ENCODE results near the gene KCNQ1.

Gene KCNQ1

GRCh38 chr11:2587976-2588748, 143.4 kb downstream of the KCNQ1 start:
- Histone ChIP-seq H3K9me3 (ENCODE audit: insufficient read depth, low read length) (no peaks in the 10 kb centered on the region), H3K9me2 (replicated peaks; ENCODE audit: insufficient read depth, low read length) (no peaks in the 10 kb centered on the region), H3K27ac (ENCODE audit: low read depth, low read length) (no peak overlapping the region), H4K20me1 (ENCODE audit: low read depth, low read length) (no peaks in the 10 kb centered on the region), H3K4me3 (ENCODE audit: insufficient read depth, low read length, poor library complexity, severe bottlenecking) (no peak overlapping the region), H3K4me2 (ENCODE audit: low read depth, low read length, poor library complexity, severe bottlenecking) (no peak overlapping the region), H2AFZ (ENCODE audit: low read depth, low read length, severe bottlenecking) (no peak overlapping the region), H3K36me3 (ENCODE audit: low read length) (no peaks in the 10 kb centered on the region), H3F3A (ENCODE audit: insufficient read depth) (no peaks in the 10 kb centered on the region), H3K9ac (ENCODE audit: low read length) (no peak overlapping the region), H3K27me3 (ENCODE audit: low read length) (no peaks in the 10 kb centered on the region), H3K79me2 (ENCODE audit: insufficient read depth, low read length) (no peaks in the 10 kb centered on the region)
- TF ChIP-seq CTCF (IDR thresholded peaks at IDR 0.05; ENCODE audit: insufficient read depth, low read length, poor library complexity, severe bottlenecking) (no peak), EZH2phosphoT487 (conservative IDR thresholded peaks at IDR 0.05; ENCODE audit: low read length) (no peak)

GRCh38 chr11:2588809-2589537, 144.2 kb downstream of the KCNQ1 start:
- no peaks in the 10 kb centered on the region for H3K79me2 ChIP-seq (ENCODE audit: insufficient read depth, low read length)
- no peak overlapping the region for H2AFZ ChIP-seq (ENCODE audit: low read depth, low read length, severe bottlenecking)
- no peak overlapping the region for H3K27ac ChIP-seq (ENCODE audit: low read depth, low read length)
- H3K4me2 ChIP-seq (ENCODE audit: low read depth, low read length, poor library complexity, severe bottlenecking): no peak overlapping the region
- no peaks in the 10 kb centered on the region for H3K9me3 ChIP-seq (ENCODE audit: insufficient read depth, low read length)
- no peaks in the 10 kb centered on the region for H3K36me3 ChIP-seq (ENCODE audit: low read length)
- H3K9me2 ChIP-seq (replicated peaks; ENCODE audit: insufficient read depth, low read length): no peaks in the 10 kb centered on the region
- no peaks in the 10 kb centered on the region for H3K27me3 ChIP-seq (ENCODE audit: low read length)
- H3K9ac ChIP-seq (ENCODE audit: low read length): no peak overlapping the region
- H3F3A ChIP-seq (ENCODE audit: insufficient read depth): no peaks in the 10 kb centered on the region
- no peaks in the 10 kb centered on the region for H4K20me1 ChIP-seq (ENCODE audit: low read depth, low read length)
- no peak for TF ChIP-seq EZH2phosphoT487 (conservative IDR thresholded peaks at IDR 0.05; ENCODE audit: low read length)
- no peak for TF ChIP-seq CTCF (IDR thresholded peaks at IDR 0.05; ENCODE audit: insufficient read depth, low read length, poor library complexity, severe bottlenecking)
- no peak overlapping the region for H3K4me3 ChIP-seq (ENCODE audit: insufficient read depth, low read length, poor library complexity, severe bottlenecking)

- no peaks in the 10 kb centered on the region for H4K20me1 ChIP-seq (ENCODE audit: low read depth, low read length)
- no peaks in the 10 kb centered on the region for H3K9me2 ChIP-seq (replicated peaks; ENCODE audit: insufficient read depth, low read length)
- H3K9ac ChIP-seq (ENCODE audit: low read length): no peak overlapping the region
- no peaks in the 10 kb centered on the region for H3K79me2 ChIP-seq (ENCODE audit: insufficient read depth, low read length)
- no peak for TF ChIP-seq EZH2phosphoT487 (conservative IDR thresholded peaks at IDR 0.05; ENCODE audit: low read length)
- TF ChIP-seq CTCF (IDR thresholded peaks at IDR 0.05; ENCODE audit: insufficient read depth, low read length, poor library complexity, severe bottlenecking): no peak
- no peak overlapping the region for H3K27ac ChIP-seq (ENCODE audit: low read depth, low read length)
- no peaks in the 10 kb centered on the region for H3K9me3 ChIP-seq (ENCODE audit: insufficient read depth, low read length)
- H3F3A ChIP-seq (ENCODE audit: insufficient read depth): no peaks in the 10 kb centered on the region
- no peak overlapping the region for H3K4me2 ChIP-seq (ENCODE audit: low read depth, low read length, poor library complexity, severe bottlenecking)
- H2AFZ ChIP-seq (ENCODE audit: low read depth, low read length, severe bottlenecking): no peak overlapping the region
- no peak overlapping the region for H3K4me3 ChIP-seq (ENCODE audit: insufficient read depth, low read length, poor library complexity, severe bottlenecking)
- no peaks in the 10 kb centered on the region for H3K27me3 ChIP-seq (ENCODE audit: low read length)
- H3K36me3 ChIP-seq (ENCODE audit: low read length): no peaks in the 10 kb centered on the region
Measured at GRCh38 chr11:2589538-2589934, 144.7 kb downstream of the KCNQ1 start.
